ENCODE measurements around the gene OVCA2. TPM values are rescaled to one million over a fixed set of nuclear protein-coding genes. Genes with fewer than 3 reads are reported as not detected.

The OVCA2 gene
- total and polyA plus RNA-seq, 2 donors (not counting 3 experiments of a cell fraction or from before 2014, with no cell fraction given) = 41.3 to 84.2 TPM

GRCh38 chr17:2084036-2084765 is 42.4 kb downstream of the OVCA2 start:
- TF ChIP-seq FOS (IDR thresholded peaks at IDR 0.05; ENCODE audit: borderline replicate concordance, insufficient read depth, low read length) (no peak), GATA2 (IDR thresholded peaks at IDR 0.05; ENCODE audit: insufficient read depth, insufficient read length, low read depth, low read length) (peak; percentile 71)
- ChIA-PET POLR2A (no interaction called here), CTCF (interaction anchor here (1.0 to 9.2 kb wide), 9 partner anchors 9 to 161 kb away, joined by 3 to 76 read pairs (median 6); partner anchors contain the start of gene HIC1)
- Histone ChIP-seq H3K27ac (ENCODE audit: insufficient read depth, low read depth, low read length) (peak overlapping the region; percentile 86), H3K4me2 (ENCODE audit: insufficient read depth, low read length) (peak overlapping the region; percentile 35), H3K27me3 (ENCODE audit: control insufficient read depth in 2 of 2, insufficient read depth in 2 of 2, low read length in 2 of 2) (no peaks in the 10 kb centered on the region), H3K9ac (replicated peaks; ENCODE audit: extremely low read depth, insufficient read depth, low read length) (peak overlapping the region; percentile 54), H3K9me1 (replicated peaks; ENCODE audit: control insufficient read depth, extremely low read depth, insufficient read depth, low read length) (no peaks in the 10 kb centered on the region), H4K20me1 (replicated peaks; ENCODE audit: control insufficient read depth, extremely low read depth, insufficient read depth, low read length) (no peaks in the 10 kb centered on the region), H3K79me2 (ENCODE audit: control insufficient read depth, insufficient read depth, low read length) (no peaks in the 10 kb centered on the region), H2AFZ (ENCODE audit: low read depth, low read length) (peak overlapping the region; percentile 3), H3K36me3 (ENCODE audit: control insufficient read depth in 2 of 2, extremely low read depth in 1 of 2, insufficient read depth in 2 of 2, low read length in 2 of 2) (peaks cover 3 to 13% of the 10 kb centered on the region in 2 experiments), H3K4me1 (ENCODE audit: control insufficient read depth, extremely low read depth, insufficient read depth, low read length) (peaks cover 53% of the 10 kb centered on the region), H3K4me3 (replicated peaks in 1 of 3; ENCODE audit: insufficient read depth in 1 of 3, low read depth in 1 of 3, low read length in 3 of 3) (no peak overlapping the region), H3K9me3 (replicated peaks; ENCODE audit: control insufficient read depth, insufficient read depth, low read length) (no peaks in the 10 kb centered on the region)
- FAIRE-seq = peak; percentile 87
- dilution Hi-C loops (cut with MboI; ENCODE audit: extremely low pct_ligation_motif_present, low sequenced_read_pairs) = no loop called here
- DNase-seq (ENCODE audit: low read depth, low spot score) = peak; percentile 60
- intact Hi-C loops (cut with micrococcal nuclease) = no loop called here
- TSS peak; percentile 30 for BruUV-seq (replicated peaks)

GRCh38 chr17:2084766-2085647 is 43.2 kb downstream of the OVCA2 start:
- Histone ChIP-seq H3K9ac (replicated peaks; ENCODE audit: extremely low read depth, insufficient read depth, low read length) (peak overlapping the region; percentile 54), H4K20me1 (replicated peaks; ENCODE audit: control insufficient read depth, extremely low read depth, insufficient read depth, low read length) (no peaks in the 10 kb centered on the region), H3K9me3 (replicated peaks; ENCODE audit: control insufficient read depth, insufficient read depth, low read length) (no peaks in the 10 kb centered on the region), H3K27ac (ENCODE audit: insufficient read depth, low read depth, low read length) (peak overlapping the region; percentile 86), H3K36me3 (ENCODE audit: control insufficient read depth in 2 of 2, extremely low read depth in 1 of 2, insufficient read depth in 2 of 2, low read length in 2 of 2) (peaks cover 3 to 13% of the 10 kb centered on the region in 2 experiments), H3K4me1 (ENCODE audit: control insufficient read depth, extremely low read depth, insufficient read depth, low read length) (peaks cover 60% of the 10 kb centered on the region), H3K4me2 (ENCODE audit: insufficient read depth, low read length) (peak overlapping the region; percentile 35), H3K79me2 (ENCODE audit: control insufficient read depth, insufficient read depth, low read length) (no peaks in the 10 kb centered on the region), H3K9me1 (replicated peaks; ENCODE audit: control insufficient read depth, extremely low read depth, insufficient read depth, low read length) (no peaks in the 10 kb centered on the region), H2AFZ (ENCODE audit: low read depth, low read length) (peak overlapping the region; percentile 3), H3K27me3 (ENCODE audit: control insufficient read depth in 2 of 2, insufficient read depth in 2 of 2, low read length in 2 of 2) (no peaks in the 10 kb centered on the region), H3K4me3 (replicated peaks in 1 of 3; ENCODE audit: insufficient read depth in 1 of 3, low read depth in 1 of 3, low read length in 3 of 3) (no peak overlapping the region)
- FAIRE-seq (peak; percentile 90), DNase-seq (ENCODE audit: low read depth, low spot score) (peak; percentile 98)
- ChIA-PET POLR2A (no interaction called here), CTCF (interaction anchor here (1.0 to 9.2 kb wide), 15 partner anchors 10 to 160 kb away, joined by 3 to 76 read pairs (median 4); partner anchors contain the start of gene HIC1)
- dilution Hi-C loops (cut with MboI; ENCODE audit: extremely low pct_ligation_motif_present, low sequenced_read_pairs) = no loop called here
- no TSS peak for BruUV-seq (replicated peaks)
- intact Hi-C loops (cut with micrococcal nuclease) = loop anchor here (1.0 kb wide), 3 partner anchors 14 to 159 kb away; no protein-coding TSS in a partner anchor
- TF ChIP-seq, protein P1, sequence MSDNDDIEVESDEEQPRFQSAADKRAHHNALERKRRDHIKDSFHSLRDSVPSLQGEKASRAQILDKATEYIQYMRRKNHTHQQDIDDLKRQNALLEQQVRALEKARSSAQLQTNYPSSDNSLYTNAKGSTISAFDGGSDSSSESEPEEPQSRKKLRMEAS (IDR thresholded peaks at IDR 0.05; ENCODE audit: insufficient read depth, insufficient read length) = peak; percentile 31
- TF ChIP-seq JUN (IDR thresholded peaks at IDR 0.05; ENCODE audit: borderline replicate concordance, insufficient read depth, insufficient read length, low read depth) (no peak), FOS (IDR thresholded peaks at IDR 0.05; ENCODE audit: borderline replicate concordance, insufficient read depth, low read length) (no peak), CTCF (IDR thresholded peaks at IDR 0.05; ENCODE audit: extremely low read depth in 1 of 2, insufficient read depth in 1 of 2, low read depth in 1 of 2, low read length in 2 of 2) (no peak), POLR2AphosphoS5 (IDR thresholded peaks at IDR 0.05; ENCODE audit: insufficient read depth, low read depth, low read length) (peak; percentile 86), MYC (IDR thresholded peaks at IDR 0.05; ENCODE audit: low read depth, low read length) (peak; percentile 44), POLR2A (IDR thresholded peaks at IDR 0.05; ENCODE audit: low read depth, low read length) (no peak), EZH2 (IDR thresholded peaks at IDR 0.05; ENCODE audit: borderline replicate concordance, low read depth, low read length, severe bottlenecking) (no peak)

Data from endothelial cell of umbilical vein (primary cell).